ENCODE measurements around the gene SEMA4G. TPM values are rescaled to one million over a fixed set of nuclear protein-coding genes. Genes with fewer than 3 reads are reported as not detected.

SEMA4G gene
- total RNA-seq, 1 experiment from 2014 or later: 29.4 TPM

DNA sequence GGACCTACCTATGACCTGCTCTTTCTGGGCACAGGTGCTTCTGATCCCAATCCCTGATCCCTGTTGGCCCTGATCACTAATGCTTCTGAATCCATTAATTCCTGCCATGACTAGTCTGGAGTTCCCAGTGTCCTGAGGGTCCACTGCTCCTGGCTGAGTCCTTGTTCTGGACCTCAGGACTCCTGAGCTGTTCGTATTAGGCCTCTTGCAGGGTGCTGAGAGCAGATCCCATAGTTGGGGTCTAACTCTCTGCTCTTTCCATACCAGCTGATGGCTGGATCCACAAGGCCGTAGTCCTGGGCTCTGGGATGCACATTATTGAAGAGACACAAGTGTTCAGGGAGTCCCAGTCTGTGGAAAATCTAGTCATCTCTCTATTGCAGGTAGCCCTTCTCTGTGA, 11.0 kb downstream of the SEMA4G start:
- H3K4me2 ChIP-seq (ENCODE audit: low read length): no peak overlapping the region
- H3K9me2 ChIP-seq (ENCODE audit: insufficient read depth): no peaks in the 10 kb centered on the region
- intact Hi-C loops (cut with micrococcal nuclease): no loop called here
- peaks cover 4 to 14% of the 10 kb centered on the region in 2 experiments; a peak in 3 of 4 replicates for H3K36me3 ChIP-seq (ENCODE audit: control insufficient read depth in 1 of 2, insufficient read depth in 2 of 2, low read length in 2 of 2)
- no peak overlapping the region for H2AFZ ChIP-seq (ENCODE audit: low read depth, low read length, poor library complexity, severe bottlenecking)
- H3K9ac ChIP-seq (ENCODE audit: low read length): no peak overlapping the region
- no peaks in the 10 kb centered on the region for H3K9me3 ChIP-seq (ENCODE audit: control insufficient read depth in 1 of 2, insufficient read depth in 1 of 2, low read depth in 1 of 2, low read length in 2 of 2)
- RAD21 ChIA-PET (ENCODE audit: low non-redundant PET in 1 of 2, low total read pairs in 2 of 2, uncharacterized antibody in 2 of 2, unreplicated experiment in 2 of 2): no interaction called here
- no peaks in the 10 kb centered on the region for H3K79me2 ChIP-seq (ENCODE audit: insufficient read depth, low read length)
- H3K4me3 ChIP-seq (replicated peaks in 1 of 2; ENCODE audit: low read depth in 1 of 2, low read length in 2 of 2): no peak overlapping the region
- no peaks in the 10 kb centered on the region for H3K27me3 ChIP-seq (ENCODE audit: insufficient read depth, low read length)
- ATAC-seq (no peak), DNase-seq (ENCODE audit: low read depth, low spot score) (no peak)
- CTCF ChIA-PET: no interaction called here
- H4K20me1 ChIP-seq (ENCODE audit: insufficient read depth): no peaks in the 10 kb centered on the region
- H3K27ac ChIP-seq (ENCODE audit: low read depth, low read length): no peak overlapping the region
- POLR2A ChIA-PET: no interaction called here
- H3K4me1 ChIP-seq (ENCODE audit: control insufficient read depth in 1 of 2, insufficient read depth in 2 of 2, low read length in 2 of 2): peaks cover 3 to 8% of the 10 kb centered on the region in 2 experiments; a peak in 3 of 4 replicates
- TF ChIP-seq YY1 (IDR thresholded peaks at IDR 0.05; ENCODE audit: extremely low read depth, insufficient replicate concordance, low read depth, low read length): no peak
- TF ChIP-seq, protein P1, sequence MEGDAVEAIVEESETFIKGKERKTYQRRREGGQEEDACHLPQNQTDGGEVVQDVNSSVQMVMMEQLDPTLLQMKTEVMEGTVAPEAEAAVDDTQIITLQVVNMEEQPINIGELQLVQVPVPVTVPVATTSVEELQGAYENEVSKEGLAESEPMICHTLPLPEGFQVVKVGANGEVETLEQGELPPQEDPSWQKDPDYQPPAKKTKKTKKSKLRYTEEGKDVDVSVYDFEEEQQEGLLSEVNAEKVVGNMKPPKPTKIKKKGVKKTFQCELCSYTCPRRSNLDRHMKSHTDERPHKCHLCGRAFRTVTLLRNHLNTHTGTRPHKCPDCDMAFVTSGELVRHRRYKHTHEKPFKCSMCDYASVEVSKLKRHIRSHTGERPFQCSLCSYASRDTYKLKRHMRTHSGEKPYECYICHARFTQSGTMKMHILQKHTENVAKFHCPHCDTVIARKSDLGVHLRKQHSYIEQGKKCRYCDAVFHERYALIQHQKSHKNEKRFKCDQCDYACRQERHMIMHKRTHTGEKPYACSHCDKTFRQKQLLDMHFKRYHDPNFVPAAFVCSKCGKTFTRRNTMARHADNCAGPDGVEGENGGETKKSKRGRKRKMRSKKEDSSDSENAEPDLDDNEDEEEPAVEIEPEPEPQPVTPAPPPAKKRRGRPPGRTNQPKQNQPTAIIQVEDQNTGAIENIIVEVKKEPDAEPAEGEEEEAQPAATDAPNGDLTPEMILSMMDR (IDR thresholded peaks at IDR 0.05 in 2 of 3, conservative IDR thresholded peaks at IDR 0.05 in 1 of 3; ENCODE audit: borderline replicate concordance in 1 of 3, insufficient read depth in 1 of 3, low read depth in 2 of 3, low read length in 2 of 3): no peak
- BruUV-seq (replicated peaks): no TSS peak

DNA sequence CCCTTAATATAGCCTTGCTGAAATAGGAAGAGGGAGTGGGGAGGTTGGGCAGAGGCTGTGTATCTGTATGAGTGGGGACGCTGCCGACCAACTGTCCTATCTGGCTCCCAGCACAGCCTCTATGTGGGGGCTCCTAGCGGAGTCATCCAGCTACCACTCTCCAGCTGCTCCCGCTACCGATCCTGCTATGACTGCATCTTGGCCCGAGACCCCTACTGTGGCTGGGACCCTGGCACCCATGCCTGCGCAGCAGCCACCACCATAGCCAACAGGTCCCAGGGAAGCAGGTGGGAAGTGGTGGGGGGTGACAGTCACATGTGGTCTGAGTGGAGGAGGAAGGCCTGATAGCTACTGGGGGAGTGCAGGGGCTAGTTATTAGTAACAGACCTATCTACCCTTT, 11.4 kb downstream of the SEMA4G start:
- no peaks in the 10 kb centered on the region for H3K9me3 ChIP-seq (ENCODE audit: control insufficient read depth in 1 of 2, insufficient read depth in 1 of 2, low read depth in 1 of 2, low read length in 2 of 2)
- no peak overlapping the region for H3K4me3 ChIP-seq (replicated peaks in 1 of 2; ENCODE audit: low read depth in 1 of 2, low read length in 2 of 2)
- ChIA-PET CTCF (interaction anchor here (1.2 kb wide), 1 partner anchor 19 kb away, joined by 3 read pairs; the partner anchor contains the start of gene LZTS2), RAD21 (ENCODE audit: low non-redundant PET in 1 of 2, low total read pairs in 2 of 2, uncharacterized antibody in 2 of 2, unreplicated experiment in 2 of 2) (no interaction called here), POLR2A (no interaction called here)
- peaks cover 4% of the 10 kb centered on the region; the same call in 1 of the 2 replicates for H3K79me2 ChIP-seq (ENCODE audit: insufficient read depth, low read length)
- peaks cover 3 to 9% of the 10 kb centered on the region in 2 experiments; a peak in 3 of 4 replicates for H3K4me1 ChIP-seq (ENCODE audit: control insufficient read depth in 1 of 2, insufficient read depth in 2 of 2, low read length in 2 of 2)
- peaks cover 4 to 14% of the 10 kb centered on the region in 2 experiments; a peak in 3 of 4 replicates for H3K36me3 ChIP-seq (ENCODE audit: control insufficient read depth in 1 of 2, insufficient read depth in 2 of 2, low read length in 2 of 2)
- H3K27me3 ChIP-seq (ENCODE audit: insufficient read depth, low read length): no peaks in the 10 kb centered on the region
- no peak overlapping the region for H3K4me2 ChIP-seq (ENCODE audit: low read length)
- H3K27ac ChIP-seq (ENCODE audit: low read depth, low read length): no peak overlapping the region
- H4K20me1 ChIP-seq (ENCODE audit: insufficient read depth): no peaks in the 10 kb centered on the region
- H2AFZ ChIP-seq (ENCODE audit: low read depth, low read length, poor library complexity, severe bottlenecking): no peak overlapping the region
- no peak for TF ChIP-seq JUND (IDR thresholded peaks at IDR 0.05)
- TF ChIP-seq, protein P2, sequence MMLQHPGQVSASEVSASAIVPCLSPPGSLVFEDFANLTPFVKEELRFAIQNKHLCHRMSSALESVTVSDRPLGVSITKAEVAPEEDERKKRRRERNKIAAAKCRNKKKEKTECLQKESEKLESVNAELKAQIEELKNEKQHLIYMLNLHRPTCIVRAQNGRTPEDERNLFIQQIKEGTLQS (IDR thresholded peaks at IDR 0.05): no peak
- no peak for TF ChIP-seq EGR1 (IDR thresholded peaks at IDR 0.05; ENCODE audit: low read depth)
- TF ChIP-seq CEBPB (IDR thresholded peaks at IDR 0.05; ENCODE audit: low read depth): no peak
- TF ChIP-seq SIN3A (IDR thresholded peaks at IDR 0.05; ENCODE audit: low read depth): no peak
- no peak for TF ChIP-seq EZH2phosphoT487 (IDR thresholded peaks at IDR 0.05; ENCODE audit: borderline replicate concordance)
- TF ChIP-seq ZNF274 (IDR thresholded peaks at IDR 0.05; ENCODE audit: low read depth, low read length): no peak
- TF ChIP-seq YY1 (IDR thresholded peaks at IDR 0.05; ENCODE audit: extremely low read depth, insufficient replicate concordance, low read depth, low read length): no peak
- TF ChIP-seq EZH2 (IDR thresholded peaks at IDR 0.05): no peak
- no peak for TF ChIP-seq SP1 (IDR thresholded peaks at IDR 0.05; ENCODE audit: low read depth)
- TF ChIP-seq RAD21 (IDR thresholded peaks at IDR 0.05; ENCODE audit: low read depth): no peak
- TF ChIP-seq, protein P3, sequence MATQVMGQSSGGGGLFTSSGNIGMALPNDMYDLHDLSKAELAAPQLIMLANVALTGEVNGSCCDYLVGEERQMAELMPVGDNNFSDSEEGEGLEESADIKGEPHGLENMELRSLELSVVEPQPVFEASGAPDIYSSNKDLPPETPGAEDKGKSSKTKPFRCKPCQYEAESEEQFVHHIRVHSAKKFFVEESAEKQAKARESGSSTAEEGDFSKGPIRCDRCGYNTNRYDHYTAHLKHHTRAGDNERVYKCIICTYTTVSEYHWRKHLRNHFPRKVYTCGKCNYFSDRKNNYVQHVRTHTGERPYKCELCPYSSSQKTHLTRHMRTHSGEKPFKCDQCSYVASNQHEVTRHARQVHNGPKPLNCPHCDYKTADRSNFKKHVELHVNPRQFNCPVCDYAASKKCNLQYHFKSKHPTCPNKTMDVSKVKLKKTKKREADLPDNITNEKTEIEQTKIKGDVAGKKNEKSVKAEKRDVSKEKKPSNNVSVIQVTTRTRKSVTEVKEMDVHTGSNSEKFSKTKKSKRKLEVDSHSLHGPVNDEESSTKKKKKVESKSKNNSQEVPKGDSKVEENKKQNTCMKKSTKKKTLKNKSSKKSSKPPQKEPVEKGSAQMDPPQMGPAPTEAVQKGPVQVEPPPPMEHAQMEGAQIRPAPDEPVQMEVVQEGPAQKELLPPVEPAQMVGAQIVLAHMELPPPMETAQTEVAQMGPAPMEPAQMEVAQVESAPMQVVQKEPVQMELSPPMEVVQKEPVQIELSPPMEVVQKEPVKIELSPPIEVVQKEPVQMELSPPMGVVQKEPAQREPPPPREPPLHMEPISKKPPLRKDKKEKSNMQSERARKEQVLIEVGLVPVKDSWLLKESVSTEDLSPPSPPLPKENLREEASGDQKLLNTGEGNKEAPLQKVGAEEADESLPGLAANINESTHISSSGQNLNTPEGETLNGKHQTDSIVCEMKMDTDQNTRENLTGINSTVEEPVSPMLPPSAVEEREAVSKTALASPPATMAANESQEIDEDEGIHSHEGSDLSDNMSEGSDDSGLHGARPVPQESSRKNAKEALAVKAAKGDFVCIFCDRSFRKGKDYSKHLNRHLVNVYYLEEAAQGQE (IDR thresholded peaks at IDR 0.05; ENCODE audit: low read depth): no peak
- BruUV-seq (replicated peaks): no TSS peak
- H3K9me2 ChIP-seq (ENCODE audit: insufficient read depth): no peaks in the 10 kb centered on the region
- intact Hi-C loops (cut with micrococcal nuclease): no loop called here
- DNase-seq (ENCODE audit: low read depth, low spot score) (no peak), ATAC-seq (no peak)
- no peak overlapping the region for H3K9ac ChIP-seq (ENCODE audit: low read length)

Data from HCT116 (cell line).